H1 (cell line): Measurements from ENCODE around the gene MRPS16. TPM values are rescaled to one million over a fixed set of nuclear protein-coding genes. Genes with fewer than 3 reads are reported as not detected.

ENCODE experiments used
- RXRA ChIP-seq: IDR thresholded peaks from 2 replicates; pipeline ENCODE4 v1.6.1; 2011; ENCODE audit warnings: low read depth, mild to moderate bottlenecking, low read length, moderate library complexity; ENCODE audit not compliant: insufficient read depth
- TAF1 ChIP-seq: IDR thresholded peaks from 2 replicates; pipeline ENCODE4 v1.6.1; 2011; ENCODE audit warnings: mild to moderate bottlenecking, low read depth, low read length
- polyA plus RNA-seq, 7 experiments: library from polyadenylated mRNA; depleted of rRNA in 3 of 7; stranded (reverse) in 5 of 7; unstranded in 2 of 7; fragments of >200 nt in 5 of 7; fragments of 200-250 nt in 2 of 7; gene quantifications; 1 replicate in 5 of 7; 2 replicates in 1 of 7; 4 replicates in 1 of 7; pipeline versions ENCODE4 v1.2.1 to v1.2.3, GENCODE V29; 2011 to 2013; ENCODE audit warnings: missing spikeins in 2 of 7, mixed read lengths in 2 of 7
- total RNA-seq: library from RNA; stranded (reverse); fragmentation: NEBNext Ultra II Directional; extraction: Animal tissue kit (Norgen Biotek cat#: 25700); gene quantifications from 2 replicates; pipeline ENCODE4 v1.2.1, GENCODE V29; 2021
- TF ChIP-seq, protein P1 (sequence below): IDR thresholded peaks from 2 replicates; pipeline ENCODE4 v1.6.1; 2012; ENCODE audit warnings: inconsistent platforms

Gene MRPS16
- total and polyA plus RNA-seq, 2 of the 8 experiments (the other 6 are each of a cell fraction or from before 2014, with no cell fraction given), result 125 to 203 TPM

DNA sequence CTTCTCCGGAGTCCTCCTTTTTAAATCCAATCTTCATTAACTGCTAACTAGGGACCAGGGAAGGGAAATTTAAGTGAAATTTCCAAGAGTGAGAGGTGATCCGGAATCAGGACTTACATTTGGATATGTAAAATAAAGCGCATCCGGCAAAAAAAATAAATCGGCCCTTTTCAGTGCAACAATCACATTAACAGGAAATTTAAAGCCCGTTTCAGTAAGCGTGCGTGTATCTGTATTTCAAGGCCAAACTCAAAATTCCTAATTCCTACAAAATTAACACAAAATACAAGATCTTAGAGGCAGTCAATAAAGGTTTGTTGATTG lies 6.2 kb downstream of the MRPS16 start (continued):
- TF ChIP-seq, protein P1, sequence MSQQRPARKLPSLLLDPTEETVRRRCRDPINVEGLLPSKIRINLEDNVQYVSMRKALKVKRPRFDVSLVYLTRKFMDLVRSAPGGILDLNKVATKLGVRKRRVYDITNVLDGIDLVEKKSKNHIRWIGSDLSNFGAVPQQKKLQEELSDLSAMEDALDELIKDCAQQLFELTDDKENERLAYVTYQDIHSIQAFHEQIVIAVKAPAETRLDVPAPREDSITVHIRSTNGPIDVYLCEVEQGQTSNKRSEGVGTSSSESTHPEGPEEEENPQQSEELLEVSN, result no peak
- TF ChIP-seq TAF1 (no peak), RXRA (no peak)
